H9 (cell line): ENCODE results near the gene TRAT1. TPM values are rescaled to one million over a fixed set of nuclear protein-coding genes. Genes with fewer than 3 reads are reported as not detected.

Source experiments
- DNase-seq: peaks from one replicate; pipeline ENCODE4 v3.0.0-alpha.2; 2017
- H2AFZ ChIP-seq: one replicate; pipeline ENCODE4 v1.6.1; 2013; ENCODE audit warnings: mild to moderate bottlenecking, low read length, control low read depth, moderate library complexity
- H2AK5ac ChIP-seq: 2 replicates; pipeline ENCODE4 v1.6.1; 2013; ENCODE audit warnings: low read length, control low read depth, mixed read lengths; ENCODE audit not compliant: insufficient read length
- H2BK120ac ChIP-seq: one replicate; pipeline ENCODE4 v1.6.1; 2013; ENCODE audit warnings: low read depth, mild to moderate bottlenecking, low read length, control low read depth, inconsistent platforms; ENCODE audit not compliant: poor library complexity, severe bottlenecking
- H2BK12ac ChIP-seq: 2 replicates; pipeline ENCODE4 v1.6.1; 2013; ENCODE audit warnings: low read length, control low read depth, mixed read lengths, low read depth; ENCODE audit not compliant: insufficient read length
- H2BK15ac ChIP-seq: 2 replicates; pipeline ENCODE4 v1.6.1; 2013; ENCODE audit warnings: low read depth, low read length, control low read depth
- H2BK20ac ChIP-seq: one replicate; pipeline ENCODE4 v1.6.1; 2013; ENCODE audit warnings: low read depth, mild to moderate bottlenecking, low read length, control low read depth, inconsistent platforms; ENCODE audit not compliant: poor library complexity, severe bottlenecking
- H2BK5ac ChIP-seq: 2 replicates; pipeline ENCODE4 v1.6.1; 2013; ENCODE audit warnings: low read length, control low read depth, mixed read lengths; ENCODE audit not compliant: insufficient read length
- H3K14ac ChIP-seq: 2 replicates; pipeline ENCODE4 v1.6.1; 2013; ENCODE audit warnings: low read length, control low read depth; ENCODE audit not compliant: insufficient read depth
- H3K18ac ChIP-seq: 2 replicates; pipeline ENCODE4 v1.6.1; 2013; ENCODE audit warnings: low read depth, mild to moderate bottlenecking, mixed read lengths, low read length, control low read depth; ENCODE audit not compliant: insufficient read length
- H3K23ac ChIP-seq: 2 replicates; pipeline ENCODE4 v1.6.1; 2013; ENCODE audit warnings: low read length, control low read depth, mixed read lengths, low read depth; ENCODE audit not compliant: insufficient read length
- H3K23me2 ChIP-seq: 2 replicates; pipeline ENCODE4 v1.6.1; 2013; ENCODE audit warnings: low read depth, mild to moderate bottlenecking, mixed read lengths, low read length, control low read depth; ENCODE audit not compliant: insufficient read length, poor library complexity, severe bottlenecking
- H3K27ac ChIP-seq: 2 replicates; pipeline ENCODE4 v1.5.1; 2013; ENCODE audit warnings: low read length, control low read depth, mixed read lengths, low read depth; ENCODE audit not compliant: insufficient read length
- H3K27me3 ChIP-seq: 2 replicates; pipeline ENCODE4 v1.6.1; 2013; ENCODE audit warnings: low read length, control low read depth, inconsistent platforms; ENCODE audit not compliant: insufficient read depth
- H3K4ac ChIP-seq: 2 replicates; pipeline ENCODE4 v1.6.1; 2013; ENCODE audit warnings: low read depth, mild to moderate bottlenecking, control low read depth, inconsistent platforms, low read length, moderate library complexity
- H3K4me1 ChIP-seq: 2 replicates; pipeline ENCODE4 v1.6.1; 2013; ENCODE audit warnings: low read length, control low read depth, inconsistent platforms; ENCODE audit not compliant: insufficient read depth
- H3K4me2 ChIP-seq: 2 replicates; pipeline ENCODE4 v1.6.1; 2013; ENCODE audit warnings: low read length, control low read depth, mixed read lengths; ENCODE audit not compliant: insufficient read length, insufficient read depth
- H3K56ac ChIP-seq: 2 replicates; pipeline ENCODE4 v1.6.1; 2013; ENCODE audit warnings: low read depth, mild to moderate bottlenecking, mixed read lengths, low read length, control low read depth; ENCODE audit not compliant: insufficient read length
- H3K79me1 ChIP-seq: 2 replicates; pipeline ENCODE4 v1.6.1; 2013; ENCODE audit warnings: low read depth, mild to moderate bottlenecking, moderate library complexity, low read length, control low read depth, inconsistent platforms; ENCODE audit not compliant: insufficient read depth, poor library complexity, severe bottlenecking
- H3K79me2 ChIP-seq: 2 replicates; pipeline ENCODE4 v1.6.1; 2013; ENCODE audit warnings: low read length, control low read depth, inconsistent platforms; ENCODE audit not compliant: insufficient read depth
- H3K9ac ChIP-seq: 2 replicates; pipeline ENCODE4 v1.6.1; 2013; ENCODE audit warnings: low read length, control low read depth, mixed read lengths; ENCODE audit not compliant: insufficient read length; ENCODE audit errors: extremely low read depth
- H3K9me3 ChIP-seq: one replicate; pipeline ENCODE4 v1.6.1; 2013; ENCODE audit warnings: low read depth, low read length, inconsistent platforms; ENCODE audit not compliant: control insufficient read depth
- H3T11ph ChIP-seq: one replicate; pipeline ENCODE4 v1.6.1; 2013; ENCODE audit warnings: mild to moderate bottlenecking, low read length, control low read depth, inconsistent platforms
- H4K20me1 ChIP-seq: one replicate; pipeline ENCODE4 v1.6.1; 2013; ENCODE audit not compliant: control insufficient read depth, insufficient read length, insufficient read depth
- H4K5ac ChIP-seq: 2 replicates; pipeline ENCODE4 v1.6.1; 2013; ENCODE audit warnings: low read depth, mild to moderate bottlenecking, mixed read lengths, low read length, control low read depth; ENCODE audit not compliant: insufficient read length
- H4K8ac ChIP-seq: replicated peaks from 2 replicates; pipeline ENCODE4 v1.6.1; 2013; ENCODE audit warnings: low read length, control low read depth, mixed read lengths, low read depth; ENCODE audit not compliant: insufficient read length
- H4K91ac ChIP-seq: 2 replicates; pipeline ENCODE4 v1.6.1; 2013; ENCODE audit warnings: low read depth, mild to moderate bottlenecking, moderate library complexity, mixed read lengths, low read length, control low read depth; ENCODE audit not compliant: insufficient read length
- H3K27ac Mint-ChIP-seq, 3 experiments: 2 replicates in 2 of 3; 3 replicates in 1 of 3; pipeline ENCODE4 v1.8.0; 2020 to 2021; ENCODE audit warnings: mixed read lengths in 3 of 3, mild to moderate bottlenecking in 1 of 3, moderate library complexity in 1 of 3
- H3K27me3 Mint-ChIP-seq: 2 replicates; pipeline ENCODE4 v1.8.0; 2021; ENCODE audit warnings: low read depth, mild to moderate bottlenecking, moderate library complexity, mixed read lengths
- H3K36me3 Mint-ChIP-seq, 3 experiments: 2 replicates in 2 of 3; 3 replicates in 1 of 3; pipeline ENCODE4 v1.8.0; 2020 to 2021; ENCODE audit warnings: low read depth in 3 of 3, mixed read lengths in 3 of 3; ENCODE audit not compliant: insufficient read depth in 1 of 3
- H3K4me1 Mint-ChIP-seq, 2 experiments: 2 replicates each; pipeline ENCODE4 v1.8.0; 2020; ENCODE audit warnings: mixed read lengths in 2 of 2
- H3K4me3 Mint-ChIP-seq, 2 experiments: 2 replicates in 1 of 2; 3 replicates in 1 of 2; pipeline ENCODE4 v1.8.0; 2020 to 2021; ENCODE audit warnings: mild to moderate bottlenecking in 2 of 2, mixed read lengths in 2 of 2, moderate library complexity in 1 of 2
- H3K9me3 Mint-ChIP-seq, 2 experiments: 2 replicates in 1 of 2; 3 replicates in 1 of 2; pipeline ENCODE4 v1.8.0; 2020; ENCODE audit warnings: mild to moderate bottlenecking in 2 of 2, mixed read lengths in 2 of 2, moderate library complexity in 1 of 2
- WGBS: extraction: QIAGEN DNeasy Blood & Tissue Kit; methylation state at CpG from one replicate; pipeline ENCODE4 v1.1.7; 2013; ENCODE audit warnings: missing lambda C conversion rate, low lambda C conversion rate, mixed read lengths; ENCODE audit not compliant: insufficient read length; ENCODE audit errors: extremely low coverage; 5-methylcytosine and 5-hydroxymethylcytosine counted together
- total RNA-seq: library from RNA; stranded (reverse); gene quantifications from 2 replicates; pipeline ENCODE4 v1.2.1, GENCODE V29; 2021
- TF ChIP-seq, protein P1 (sequence below): fragments of 200-600 bp; sonication (generic); conservative IDR thresholded peaks from 3 replicates; pipeline ENCODE4 v1.8.0; 2021; ENCODE audit warnings: antibody characterized with exemption, mild to moderate bottlenecking

The TRAT1 gene
- total RNA-seq, 1 experiment from 2014 or later = not detected

DNA sequence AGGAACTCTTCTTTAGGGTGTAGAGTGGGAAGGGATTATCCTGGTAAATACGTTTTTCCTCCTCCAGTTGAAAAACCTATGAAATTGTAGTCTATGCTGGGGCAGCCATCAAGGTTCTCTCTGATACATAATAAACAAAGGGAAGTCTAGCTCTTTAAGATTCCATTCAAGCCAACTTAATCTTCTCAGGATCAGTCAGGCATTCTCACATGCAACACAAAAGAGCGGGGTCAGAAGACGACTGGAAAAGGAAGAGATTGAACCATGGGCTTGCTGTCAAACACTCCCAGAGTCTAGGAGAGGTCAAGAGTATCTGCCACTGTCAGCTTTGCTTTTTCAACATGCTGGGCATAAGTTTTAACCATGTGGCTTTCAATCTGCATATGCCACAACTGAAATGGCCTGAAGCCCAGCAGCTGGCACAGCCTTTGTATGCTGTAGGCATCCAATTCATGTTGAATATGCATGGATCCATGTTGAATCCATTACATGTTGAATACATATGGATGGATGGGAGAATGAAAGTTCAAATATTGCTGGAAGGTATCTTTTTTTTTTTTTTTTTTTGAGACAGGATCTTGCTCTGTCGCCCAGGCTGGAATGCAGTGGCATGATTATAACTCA, 8.5 kb downstream of the TRAT1 start:
- Histone ChIP-seq H3K27ac (no peak overlapping the region), H2AK5ac (no peak overlapping the region), H4K5ac (no peak overlapping the region), H3K23me2 (no peaks in the 10 kb centered on the region), H3K4me1 (no peaks in the 10 kb centered on the region), H3K4me2 (no peak overlapping the region), H2BK5ac (no peak overlapping the region), H2BK120ac (no peak overlapping the region), H3K14ac (no peak overlapping the region), H3K79me1 (no peaks in the 10 kb centered on the region), H3K79me2 (no peaks in the 10 kb centered on the region), H4K91ac (no peak overlapping the region), H4K20me1 (no peaks in the 10 kb centered on the region), H3T11ph (no peak overlapping the region), H3K27me3 (no peaks in the 10 kb centered on the region), H2BK12ac (no peak overlapping the region), H3K9ac (no peak overlapping the region), H3K18ac (no peak overlapping the region), H3K56ac (no peak overlapping the region), H3K23ac (no peak overlapping the region), H3K9me3 (no peaks in the 10 kb centered on the region), H2BK20ac (no peak overlapping the region), H4K8ac (no peak overlapping the region), H2BK15ac (no peak overlapping the region), H2AFZ (no peak overlapping the region), H3K4ac (no peak overlapping the region)
- DNase-seq = no peak
- Mint-ChIP-seq H3K27me3 (no peaks in the 10 kb centered on the region), H3K36me3 (no peaks in the 10 kb centered on the region), H3K4me1 (peaks cover 5 to 11% of the 10 kb centered on the region in 2 experiments), H3K27ac (no peak overlapping the region), H3K4me3 (no peak overlapping the region), H3K9me3 (no peaks in the 10 kb centered on the region)
- TF ChIP-seq, protein P1, sequence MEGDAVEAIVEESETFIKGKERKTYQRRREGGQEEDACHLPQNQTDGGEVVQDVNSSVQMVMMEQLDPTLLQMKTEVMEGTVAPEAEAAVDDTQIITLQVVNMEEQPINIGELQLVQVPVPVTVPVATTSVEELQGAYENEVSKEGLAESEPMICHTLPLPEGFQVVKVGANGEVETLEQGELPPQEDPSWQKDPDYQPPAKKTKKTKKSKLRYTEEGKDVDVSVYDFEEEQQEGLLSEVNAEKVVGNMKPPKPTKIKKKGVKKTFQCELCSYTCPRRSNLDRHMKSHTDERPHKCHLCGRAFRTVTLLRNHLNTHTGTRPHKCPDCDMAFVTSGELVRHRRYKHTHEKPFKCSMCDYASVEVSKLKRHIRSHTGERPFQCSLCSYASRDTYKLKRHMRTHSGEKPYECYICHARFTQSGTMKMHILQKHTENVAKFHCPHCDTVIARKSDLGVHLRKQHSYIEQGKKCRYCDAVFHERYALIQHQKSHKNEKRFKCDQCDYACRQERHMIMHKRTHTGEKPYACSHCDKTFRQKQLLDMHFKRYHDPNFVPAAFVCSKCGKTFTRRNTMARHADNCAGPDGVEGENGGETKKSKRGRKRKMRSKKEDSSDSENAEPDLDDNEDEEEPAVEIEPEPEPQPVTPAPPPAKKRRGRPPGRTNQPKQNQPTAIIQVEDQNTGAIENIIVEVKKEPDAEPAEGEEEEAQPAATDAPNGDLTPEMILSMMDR = no peak
- WGBS = no CpG with 5 or more reads among the region's 4 CpGs
